Central memory CD4-positive, alpha-beta T cell (primary cell): ENCODE results near the gene KIF13A.

Source experiments
- DNase-seq: peaks from one replicate; pipeline ENCODE4 v3.0.0; 2022

Gene KIF13A

DNA sequence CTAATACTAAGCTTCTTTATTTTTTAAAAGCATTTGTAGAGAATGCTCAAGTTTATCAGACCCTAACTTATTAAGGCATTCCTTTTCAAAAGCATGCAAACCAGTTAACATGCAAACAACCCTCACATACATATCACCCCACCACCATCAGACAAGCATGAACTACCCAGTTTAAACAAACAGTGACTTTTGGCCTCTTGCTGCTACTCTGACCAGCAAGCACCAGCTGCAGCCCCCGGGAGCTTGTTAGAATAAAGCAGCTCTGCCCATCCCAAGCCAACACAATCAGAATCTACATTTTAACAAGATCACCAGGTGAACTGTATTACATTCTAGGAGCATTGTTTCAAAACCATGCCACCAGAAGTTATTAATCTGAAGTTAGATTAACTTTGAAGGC lies 274.9 kb downstream of the KIF13A start:
- no peak for DNase-seq

DNA sequence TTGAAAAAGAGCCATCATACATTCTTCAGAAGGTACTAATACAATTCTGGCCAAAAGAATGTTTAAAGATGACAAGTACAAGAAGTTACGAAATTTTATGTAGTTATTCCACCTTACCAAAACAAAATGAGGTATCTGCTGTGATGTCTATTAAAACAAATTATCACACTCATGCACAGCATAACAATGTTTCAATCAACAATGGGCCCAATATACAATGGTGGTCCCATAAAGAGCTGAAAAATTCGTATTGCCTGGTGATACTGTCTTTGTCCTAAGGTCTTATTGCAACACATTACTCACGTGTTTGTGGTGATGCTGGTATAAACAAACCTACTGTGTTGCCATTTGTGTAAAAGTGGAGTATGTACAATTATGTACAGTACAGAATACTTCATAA lies 277.1 kb downstream of the KIF13A start:
- DNase-seq, result no peak

DNA sequence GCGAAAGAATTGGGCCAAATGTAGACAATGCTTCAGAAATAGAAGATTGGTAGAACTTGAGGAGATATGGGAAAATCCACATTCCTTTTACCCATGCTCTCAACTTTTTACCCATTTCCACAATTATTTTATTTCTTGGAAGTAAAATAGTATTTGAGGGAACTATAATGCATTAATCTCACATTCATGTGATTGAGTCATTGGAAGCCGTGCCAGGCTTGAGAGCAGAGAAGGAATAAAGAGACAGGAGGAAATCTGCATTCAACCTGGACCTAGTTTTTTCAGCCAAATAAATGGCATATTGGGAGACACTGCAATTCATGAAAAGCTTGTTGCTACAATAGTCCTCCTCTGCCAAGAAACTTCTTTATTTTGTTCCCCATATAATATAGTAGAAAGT lies 278.0 kb downstream of the KIF13A start:
- no peak for DNase-seq
